ENCODE results near the gene PRG3. TPM values are rescaled to one million over a fixed set of nuclear protein-coding genes. Genes with fewer than 3 reads are reported as not detected.

The PRG3 gene
- total and polyA plus RNA-seq, 9 of the 15 experiments (the other 6 are each of a cell fraction or from before 2014, with no cell fraction given): 0.18 to 0.55 (median 0.38) TPM; not detected in 6

- POLR2A ChIA-PET: interaction anchor here (0.7 to 1.3 kb wide), 6 partner anchors 10 to 449 kb away, joined by 3 to 4 read pairs (median 4); partner anchors contain the start of gene PRG2
Observed at GRCh38 chr11:57399972-57400578, 19.1 kb upstream of the PRG3 start.

More at GRCh38 chr11:57399972-57400578, 19.1 kb upstream of the PRG3 start:
- no peaks in the 10 kb centered on the region; a peak in 1 of 5 replicates for H3K27me3 ChIP-seq (ENCODE audit: control insufficient read depth in 2 of 2, insufficient read depth in 2 of 2, low read length in 2 of 2)
- H3K9me3 ChIP-seq (replicated peaks; ENCODE audit: control insufficient read depth, insufficient read depth, low read depth, low read length): no peaks in the 10 kb centered on the region
- no peaks in the 10 kb centered on the region for H3K79me2 ChIP-seq (ENCODE audit: control insufficient read depth, insufficient read depth, low read length)
- H3K27ac ChIP-seq (ENCODE audit: extremely low read depth, low read depth, low read length): no peak overlapping the region
- no peaks in the 10 kb centered on the region for H3K9me1 ChIP-seq (ENCODE audit: control insufficient read depth, insufficient read depth, low read length)
- CTCF ChIA-PET (ENCODE audit: low intra/inter-chr PET ratio): no interaction called here
- in situ Hi-C loops (cut with MboI) (no loop called here), intact Hi-C loops (cut with micrococcal nuclease) (no loop called here)
- no peak overlapping the region for H3K4me2 ChIP-seq (ENCODE audit: insufficient read depth, low read length)
- FAIRE-seq (no peak), ATAC-seq (no peak), DNase-seq (ENCODE audit: extremely low read depth in 1 of 4, low spot score in 3 of 4) (no peak)
- H3K4me3 ChIP-seq: no peak overlapping the region
- H3K36me3 ChIP-seq (ENCODE audit: control insufficient read depth, insufficient read depth, low read length): peaks cover 4% of the 10 kb centered on the region; the same call in 1 of the 3 replicates
- peaks cover 39 to 49% of the 10 kb centered on the region in 2 experiments for H3K4me1 ChIP-seq (replicated peaks in 1 of 2; ENCODE audit: control insufficient read depth in 2 of 2, insufficient read depth in 2 of 2, low read length in 2 of 2)
- 60% methylated on average over 4 of the region's 4 CpGs for WGBS (ENCODE audit: insufficient coverage, low coverage, missing lambda C conversion rate)
- TF ChIP-seq POLR2H (tag; IDR thresholded peaks at IDR 0.05; ENCODE audit: low read depth) (no peak), E2F3 (CRISPR knock-in tag; IDR thresholded peaks at IDR 0.05) (no peak), ZNF655 (CRISPR knock-in tag; IDR thresholded peaks at IDR 0.05) (no peak), ZNF583 (CRISPR knock-in tag; IDR thresholded peaks at IDR 0.05) (no peak), ZNF511 (CRISPR knock-in tag; IDR thresholded peaks at IDR 0.05) (no peak), ZSCAN32 (CRISPR knock-in tag; IDR thresholded peaks at IDR 0.05) (no peak), NR1H2 (CRISPR knock-in tag; IDR thresholded peaks at IDR 0.05) (no peak)
- H2AFZ ChIP-seq (ENCODE audit: low read depth, low read length): no peak overlapping the region
- H3K9ac ChIP-seq (ENCODE audit: insufficient read depth in 1 of 2, low read depth in 2 of 2, low read length in 2 of 2): no peak overlapping the region; a peak in 1 of 4 replicates
- H4K20me1 ChIP-seq (replicated peaks; ENCODE audit: control insufficient read depth, insufficient read depth, low read length): no peaks in the 10 kb centered on the region
- BruUV-seq (replicated peaks): no TSS peak

All from K562 (cell line).